SW 1271 (cell line): Measurements from ENCODE around the gene OSTN.
"Not testable (repeated sequence)": the region's sequence is repeated elsewhere in the genome, so short reads cannot be mapped to it uniquely, and the experiment has no call there.

Experiments
- DNase-seq, 2 experiments: peaks; one replicate each; lab custom pipeline; 2025; lab: John Stamatoyannopoulos, UW

The OSTN gene

GRCh38 chr3:191235331-191236314 is 36.6 kb downstream of the OSTN start:
- no peak for DNase-seq

- no peak for DNase-seq
These were observed 37.6 kb downstream of the OSTN start for GRCh38 chr3:191236646-191237045.

- no peak for DNase-seq
These were observed 38.2 kb downstream of the OSTN start for GRCh38 chr3:191237047-191237882.

- DNase-seq: no peak
These were observed 39.3 kb downstream of the OSTN start for GRCh38 chr3:191238321-191238817.

GRCh38 chr3:191239407-191240031 is 40.5 kb downstream of the OSTN start:
- DNase-seq: no peak

DNA sequence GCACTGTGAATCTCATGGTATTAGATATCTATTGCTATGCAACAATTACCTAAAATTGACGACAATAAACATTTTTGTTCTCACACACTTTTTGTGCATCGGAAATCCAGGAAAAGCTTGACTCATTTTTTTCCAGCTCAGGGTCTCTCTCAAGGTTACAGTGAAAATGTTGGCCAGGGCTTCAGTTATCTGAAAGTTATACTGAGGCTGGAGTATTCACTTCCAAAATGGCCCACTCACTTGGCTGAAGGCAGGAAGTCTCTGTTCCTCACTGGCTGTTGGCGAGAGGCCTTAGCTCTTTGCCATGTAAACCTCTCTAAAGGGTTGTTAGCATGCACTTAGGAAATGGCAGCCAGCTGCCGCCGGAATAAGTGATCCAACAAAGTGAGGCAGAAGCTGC is 41.4 kb downstream of the OSTN start:
- DNase-seq: no peak

DNA sequence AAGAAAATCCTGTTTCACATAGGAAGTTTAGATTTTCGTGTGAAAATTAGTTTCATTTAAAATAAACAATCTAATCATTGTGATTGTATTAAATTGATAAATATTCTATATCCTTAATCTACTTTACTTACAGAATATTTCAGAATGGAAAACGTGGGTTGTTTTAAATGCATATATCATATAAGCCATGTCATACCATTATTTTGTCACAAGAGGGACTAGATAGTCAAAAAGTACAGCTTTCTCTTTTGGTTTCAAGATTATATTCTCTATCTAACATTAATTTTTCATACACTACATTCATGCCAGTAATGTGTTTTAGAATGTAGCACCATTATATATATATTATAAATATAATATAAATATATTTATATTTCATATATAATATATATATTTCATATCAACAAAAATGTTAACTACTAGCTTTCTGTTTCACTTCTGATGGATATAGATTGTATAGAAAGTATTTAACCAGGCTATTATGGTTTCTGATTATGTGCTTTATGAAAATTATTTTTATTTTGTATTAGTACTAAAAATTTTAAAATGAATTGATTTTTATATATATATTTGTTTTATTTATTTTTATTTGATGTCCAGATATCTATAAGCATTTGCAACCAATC is 45.3 kb downstream of the OSTN start:
- DNase-seq: peak in 1 of 2 experiments; percentile 58

GRCh38 chr3:191246034-191246433 is 47.0 kb downstream of the OSTN start:
- not testable (repeated sequence) for DNase-seq

- DNase-seq: peak; percentile 17 to 49
These were observed 47.6 kb downstream of the OSTN start for GRCh38 chr3:191246630-191247029.

- DNase-seq: no peak
These were observed 54.2 kb downstream of the OSTN start for GRCh38 chr3:191253089-191253799.

GRCh38 chr3:191254098-191254873 is 55.2 kb downstream of the OSTN start:
- DNase-seq: no peak

DNA sequence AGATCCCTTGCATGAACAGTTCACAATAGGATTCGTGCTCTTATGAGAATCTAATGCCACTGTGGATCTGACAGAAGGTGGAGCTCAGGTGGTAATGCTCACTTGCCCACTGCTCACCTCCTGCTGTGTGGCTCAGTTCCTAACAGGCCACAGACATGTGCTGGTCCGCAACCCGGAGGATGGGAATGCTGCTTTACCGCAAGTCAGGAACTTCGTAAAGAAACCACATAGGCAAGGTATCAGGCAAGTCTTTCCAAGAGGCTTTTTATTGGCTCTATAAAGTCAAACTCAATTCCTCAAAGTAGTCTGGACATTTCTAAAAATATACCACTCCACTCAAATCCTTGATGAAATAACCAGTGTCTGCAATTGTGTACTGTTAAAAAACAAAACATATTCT is 56.1 kb downstream of the OSTN start:
- DNase-seq: no peak

- DNase-seq: no peak
These were observed 57.4 kb downstream of the OSTN start for GRCh38 chr3:191256405-191256804.

- DNase-seq: no peak
These were observed 58.2 kb downstream of the OSTN start for GRCh38 chr3:191257286-191257685.

DNA sequence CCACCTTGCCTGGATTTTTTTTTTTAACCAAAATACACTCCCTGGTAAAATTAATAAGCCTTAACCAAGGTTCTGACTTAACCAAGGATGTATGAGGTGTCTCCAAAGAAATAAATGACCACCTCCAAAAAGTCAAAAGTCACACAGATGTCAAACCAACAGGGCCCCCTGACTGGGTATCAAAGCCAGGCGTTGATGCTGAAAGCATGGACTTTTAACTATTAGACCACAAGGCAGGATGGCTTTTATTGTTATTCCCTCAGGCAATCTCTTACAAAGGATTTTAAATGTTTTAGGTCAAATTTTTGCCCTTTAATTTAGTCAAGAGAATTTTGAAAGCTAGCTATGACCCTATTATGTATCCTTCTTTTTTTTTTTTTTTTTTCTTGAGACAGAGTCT is 60.4 kb downstream of the OSTN start:
- DNase-seq: no peak

DNA sequence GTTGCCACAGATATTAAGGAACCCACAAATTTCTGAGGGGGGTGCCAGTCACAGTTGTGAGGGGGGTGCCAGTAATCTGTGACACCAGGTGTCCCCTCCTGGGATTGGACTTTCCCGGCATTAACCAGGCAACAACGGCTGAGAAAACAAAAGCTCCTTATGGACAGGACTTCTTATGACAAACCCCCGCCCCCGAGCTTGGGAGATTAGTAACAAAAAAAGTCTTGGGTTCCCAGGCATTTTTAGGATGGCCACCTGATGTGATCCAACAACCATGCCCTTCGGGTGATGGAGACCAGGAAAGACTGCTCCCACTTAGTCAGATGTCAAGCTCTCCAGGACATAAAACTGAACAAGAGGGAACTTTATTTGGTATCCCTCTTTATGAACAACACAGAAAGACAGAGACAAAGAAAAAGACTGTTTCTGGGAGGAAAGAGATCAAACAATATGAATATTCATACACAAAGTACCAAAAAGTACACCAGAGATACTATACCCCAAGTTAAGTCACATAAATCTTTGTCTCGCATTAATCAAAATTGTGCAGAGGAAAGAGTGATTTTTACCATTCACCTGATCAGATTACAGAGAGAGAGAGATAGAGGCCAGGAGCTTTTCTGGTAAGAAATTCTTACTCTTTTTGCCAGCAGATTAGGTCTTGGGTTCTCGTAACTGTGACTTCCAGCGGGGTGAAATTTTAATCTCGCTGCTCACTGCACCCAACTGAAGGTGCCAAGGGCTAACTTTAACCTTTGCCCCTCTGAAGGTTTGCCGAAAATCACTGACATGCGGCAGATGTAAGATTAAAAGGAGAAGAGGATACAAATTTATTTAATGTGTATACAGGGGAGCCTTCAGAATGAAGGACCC is 61.6 kb downstream of the OSTN start:
- DNase-seq: no peak

GRCh38 chr3:191261304-191261638 is 62.2 kb downstream of the OSTN start:
- DNase-seq: no peak

GRCh38 chr3:191262650-191263049 is 63.6 kb downstream of the OSTN start:
- DNase-seq: no peak

DNA sequence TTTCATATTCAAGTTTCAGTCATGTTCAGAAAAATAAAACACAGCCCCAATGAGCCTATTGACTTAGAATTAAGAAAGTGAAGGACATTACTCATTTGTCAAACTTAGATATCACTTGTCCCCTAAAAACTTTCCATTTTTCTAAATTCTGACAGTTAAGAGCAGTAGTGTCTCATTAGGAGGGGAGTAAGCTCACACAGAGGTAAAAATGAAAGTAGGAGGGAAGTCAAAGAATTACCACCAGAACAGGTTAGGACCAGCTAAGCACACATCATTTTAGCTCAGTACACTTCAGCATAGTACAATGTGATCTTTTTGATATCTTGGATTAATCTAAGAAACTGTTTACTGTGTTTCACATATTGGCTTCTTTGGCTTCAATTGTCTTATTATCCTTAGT is 64.3 kb downstream of the OSTN start:
- DNase-seq: no peak
